WTC11 (cell line): ENCODE results near the gene TMEM178B.

Source experiments
- ATF1 ChIP-seq: sonication (generic); formaldehyde crosslinking; IDR thresholded peaks from 2 replicates; pipeline ENCODE4 v1.8.1; 2023; ENCODE audit warnings: mild to moderate bottlenecking, moderate library complexity, missing genetic modification reagents
- ZNF121 ChIP-seq: sonication (generic); formaldehyde crosslinking; IDR thresholded peaks from 2 replicates; pipeline ENCODE4 v1.8.0; 2023; ENCODE audit warnings: missing genetic modification reagents
- TF ChIP-seq, protein P1 (sequence below): fragments of 200-600 bp; IDR thresholded peaks from 2 replicates; pipeline ENCODE4 v1.8.0; 2022; ENCODE audit warnings: antibody characterized with exemption

DNA sequence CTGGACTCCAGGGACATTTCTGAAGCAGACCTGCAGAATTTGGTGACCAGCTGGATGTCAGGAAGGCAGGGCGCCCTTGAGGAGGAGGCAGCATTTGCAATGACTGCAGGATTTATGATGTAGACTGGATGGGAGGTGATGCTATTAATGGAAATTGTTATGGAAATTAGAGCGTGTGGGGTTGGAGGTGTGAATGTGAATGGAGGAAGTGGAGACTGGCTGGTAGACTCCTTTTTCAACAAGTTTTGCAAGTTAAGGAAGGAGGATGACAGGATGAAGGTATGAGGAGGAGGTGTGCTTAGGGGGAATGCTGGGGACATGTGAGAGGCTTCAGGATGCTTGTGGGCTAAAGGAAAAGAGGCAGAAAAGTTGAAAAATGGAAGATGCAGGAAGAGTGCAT, 137.0 kb downstream of the TMEM178B start:
- TF ChIP-seq ZNF121 (CRISPR knock-in tag) (no peak), ATF1 (CRISPR knock-in tag) (no peak)
- TF ChIP-seq, protein P1, sequence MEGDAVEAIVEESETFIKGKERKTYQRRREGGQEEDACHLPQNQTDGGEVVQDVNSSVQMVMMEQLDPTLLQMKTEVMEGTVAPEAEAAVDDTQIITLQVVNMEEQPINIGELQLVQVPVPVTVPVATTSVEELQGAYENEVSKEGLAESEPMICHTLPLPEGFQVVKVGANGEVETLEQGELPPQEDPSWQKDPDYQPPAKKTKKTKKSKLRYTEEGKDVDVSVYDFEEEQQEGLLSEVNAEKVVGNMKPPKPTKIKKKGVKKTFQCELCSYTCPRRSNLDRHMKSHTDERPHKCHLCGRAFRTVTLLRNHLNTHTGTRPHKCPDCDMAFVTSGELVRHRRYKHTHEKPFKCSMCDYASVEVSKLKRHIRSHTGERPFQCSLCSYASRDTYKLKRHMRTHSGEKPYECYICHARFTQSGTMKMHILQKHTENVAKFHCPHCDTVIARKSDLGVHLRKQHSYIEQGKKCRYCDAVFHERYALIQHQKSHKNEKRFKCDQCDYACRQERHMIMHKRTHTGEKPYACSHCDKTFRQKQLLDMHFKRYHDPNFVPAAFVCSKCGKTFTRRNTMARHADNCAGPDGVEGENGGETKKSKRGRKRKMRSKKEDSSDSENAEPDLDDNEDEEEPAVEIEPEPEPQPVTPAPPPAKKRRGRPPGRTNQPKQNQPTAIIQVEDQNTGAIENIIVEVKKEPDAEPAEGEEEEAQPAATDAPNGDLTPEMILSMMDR, result no peak
